ENCODE measurements around the gene TNP1.

The TNP1 gene

GRCh38 chr2:216878072-216878471 is 18.2 kb upstream of the TNP1 start:
- DNase-seq (ENCODE audit: low read depth): no peak
- no peak overlapping the region for H3K4me3 ChIP-seq (ENCODE audit: low read depth, low read length)
- TF ChIP-seq, protein P1, sequence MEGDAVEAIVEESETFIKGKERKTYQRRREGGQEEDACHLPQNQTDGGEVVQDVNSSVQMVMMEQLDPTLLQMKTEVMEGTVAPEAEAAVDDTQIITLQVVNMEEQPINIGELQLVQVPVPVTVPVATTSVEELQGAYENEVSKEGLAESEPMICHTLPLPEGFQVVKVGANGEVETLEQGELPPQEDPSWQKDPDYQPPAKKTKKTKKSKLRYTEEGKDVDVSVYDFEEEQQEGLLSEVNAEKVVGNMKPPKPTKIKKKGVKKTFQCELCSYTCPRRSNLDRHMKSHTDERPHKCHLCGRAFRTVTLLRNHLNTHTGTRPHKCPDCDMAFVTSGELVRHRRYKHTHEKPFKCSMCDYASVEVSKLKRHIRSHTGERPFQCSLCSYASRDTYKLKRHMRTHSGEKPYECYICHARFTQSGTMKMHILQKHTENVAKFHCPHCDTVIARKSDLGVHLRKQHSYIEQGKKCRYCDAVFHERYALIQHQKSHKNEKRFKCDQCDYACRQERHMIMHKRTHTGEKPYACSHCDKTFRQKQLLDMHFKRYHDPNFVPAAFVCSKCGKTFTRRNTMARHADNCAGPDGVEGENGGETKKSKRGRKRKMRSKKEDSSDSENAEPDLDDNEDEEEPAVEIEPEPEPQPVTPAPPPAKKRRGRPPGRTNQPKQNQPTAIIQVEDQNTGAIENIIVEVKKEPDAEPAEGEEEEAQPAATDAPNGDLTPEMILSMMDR (IDR thresholded peaks at IDR 0.05; ENCODE audit: insufficient read depth, low read depth, low read length, missing control alignments): no peak

- DNase-seq (ENCODE audit: low read depth): peak; percentile 14
- TF ChIP-seq, protein P1 (IDR thresholded peaks at IDR 0.05; ENCODE audit: insufficient read depth, low read depth, low read length, missing control alignments): peak; percentile 30
- no peak overlapping the region for H3K4me3 ChIP-seq (ENCODE audit: low read depth, low read length)
Measured at GRCh38 chr2:216877085-216877484, 17.2 kb upstream of the TNP1 start.

GRCh38 chr2:216875862-216876261 is 16.0 kb upstream of the TNP1 start:
- no peak for DNase-seq (ENCODE audit: low read depth)
- no peak overlapping the region for H3K4me3 ChIP-seq (ENCODE audit: low read depth, low read length)
- TF ChIP-seq, protein P1 (IDR thresholded peaks at IDR 0.05; ENCODE audit: insufficient read depth, low read depth, low read length, missing control alignments): no peak

DNA sequence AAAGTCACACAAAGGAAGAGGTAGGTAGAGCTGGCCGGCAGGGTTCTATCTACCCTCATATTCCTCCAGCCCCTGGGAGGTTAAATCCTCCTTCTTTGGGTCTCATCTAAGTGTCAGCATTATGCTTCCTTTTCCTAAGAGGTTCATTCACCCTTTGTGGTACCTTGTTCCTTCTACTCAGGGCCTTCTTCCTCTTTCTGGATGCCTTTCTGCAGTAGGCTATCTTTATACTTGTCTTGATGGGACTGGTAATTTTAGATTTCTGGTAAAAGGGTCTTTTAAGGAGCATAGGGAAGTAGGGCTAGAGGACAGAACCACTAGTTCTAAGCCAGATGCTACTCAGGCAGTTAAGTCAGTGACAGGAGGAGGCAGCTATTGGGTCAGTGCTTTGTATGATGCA is 13.7 kb upstream of the TNP1 start:
- TF ChIP-seq, protein P1 (IDR thresholded peaks at IDR 0.05; ENCODE audit: insufficient read depth, low read depth, low read length, missing control alignments): no peak
- H3K4me3 ChIP-seq (ENCODE audit: low read depth, low read length): no peak overlapping the region
- DNase-seq (ENCODE audit: low read depth): no peak

DNA sequence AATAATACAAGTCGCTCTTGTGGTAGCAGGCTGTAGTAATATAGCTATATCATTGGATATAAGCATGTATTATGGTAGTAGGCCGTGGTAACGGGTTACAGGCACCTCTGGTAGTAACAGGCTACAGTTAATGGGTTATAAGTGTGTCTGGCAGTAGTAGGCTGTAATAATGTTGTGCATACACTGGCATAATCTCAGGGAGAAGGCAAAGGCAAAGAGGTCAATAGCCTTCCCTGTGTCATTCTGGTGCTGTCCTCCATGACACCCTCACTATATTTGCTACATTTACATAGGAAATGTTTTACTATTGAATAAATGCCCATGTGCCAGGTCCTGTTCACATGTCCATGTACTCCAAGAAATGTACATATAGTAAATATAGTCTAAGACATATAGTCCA is 12.8 kb upstream of the TNP1 start:
- TF ChIP-seq, protein P1 (IDR thresholded peaks at IDR 0.05; ENCODE audit: insufficient read depth, low read depth, low read length, missing control alignments): no peak
- H3K4me3 ChIP-seq (ENCODE audit: low read depth, low read length): no peak overlapping the region
- no peak for DNase-seq (ENCODE audit: low read depth)

GRCh38 chr2:216872040-216872439 is 12.2 kb upstream of the TNP1 start:
- DNase-seq (ENCODE audit: low read depth): no peak
- no peak overlapping the region for H3K4me3 ChIP-seq (ENCODE audit: low read depth, low read length)
- TF ChIP-seq, protein P1 (IDR thresholded peaks at IDR 0.05; ENCODE audit: insufficient read depth, low read depth, low read length, missing control alignments): no peak

GRCh38 chr2:216871333-216871934 is 11.6 kb upstream of the TNP1 start:
- no peak for DNase-seq (ENCODE audit: low read depth)
- TF ChIP-seq, protein P1 (IDR thresholded peaks at IDR 0.05; ENCODE audit: insufficient read depth, low read depth, low read length, missing control alignments): no peak
- no peak overlapping the region for H3K4me3 ChIP-seq (ENCODE audit: low read depth, low read length)

Measured in GM12865 (cell line).